ENCODE data around the gene PSMB7.

Gene PSMB7

GRCh38 chr9:124377551-124378406 lies 37.5 kb downstream of the PSMB7 start:
- no peak for DNase-seq

GRCh38 chr9:124376329-124376728 lies 38.9 kb downstream of the PSMB7 start:
- no peak for DNase-seq

- no peak for DNase-seq
Measured at GRCh38 chr9:124375726-124376125, 39.5 kb downstream of the PSMB7 start.

DNA sequence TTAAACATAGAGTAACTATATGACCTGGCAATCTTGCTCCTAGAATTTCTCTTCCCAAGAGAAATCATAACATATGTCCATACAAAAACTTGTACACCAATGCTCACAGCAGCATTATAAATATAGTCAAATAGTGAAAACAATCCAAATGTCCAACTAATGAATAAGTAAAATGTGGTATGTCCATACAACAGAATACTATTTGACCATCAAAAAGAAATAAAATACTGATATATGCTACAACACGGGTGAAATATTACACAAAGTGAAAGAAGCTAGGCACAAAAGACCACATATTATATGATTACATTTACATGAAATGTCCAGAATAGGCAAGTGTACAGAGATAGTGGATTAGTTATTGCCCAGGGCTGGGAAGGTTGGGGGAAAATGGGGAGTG lies 41.4 kb downstream of the PSMB7 start:
- DNase-seq: no peak

- DNase-seq: no peak
Measured at GRCh38 chr9:124373386-124373785, 41.9 kb downstream of the PSMB7 start.

DNA sequence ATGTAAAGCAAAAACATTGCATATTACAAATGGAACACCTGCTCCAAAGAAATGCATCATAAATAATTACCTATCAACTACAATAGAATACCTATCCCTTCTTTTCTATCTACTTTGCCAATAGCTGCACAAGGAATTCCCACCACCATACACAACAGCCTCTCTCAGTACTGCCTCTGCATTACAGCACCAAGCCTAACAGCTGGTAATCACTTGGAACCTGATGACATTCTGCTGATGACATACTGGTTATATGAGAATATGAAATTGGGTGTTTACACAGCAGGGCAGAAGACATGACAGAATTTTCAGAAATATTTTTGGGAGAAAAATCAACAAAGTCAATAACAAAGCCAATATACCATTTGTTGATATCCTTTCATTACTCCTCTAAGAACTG lies 43.2 kb downstream of the PSMB7 start:
- DNase-seq: no peak

GRCh38 chr9:124370896-124371582 lies 44.2 kb downstream of the PSMB7 start:
- no peak for DNase-seq

DNA sequence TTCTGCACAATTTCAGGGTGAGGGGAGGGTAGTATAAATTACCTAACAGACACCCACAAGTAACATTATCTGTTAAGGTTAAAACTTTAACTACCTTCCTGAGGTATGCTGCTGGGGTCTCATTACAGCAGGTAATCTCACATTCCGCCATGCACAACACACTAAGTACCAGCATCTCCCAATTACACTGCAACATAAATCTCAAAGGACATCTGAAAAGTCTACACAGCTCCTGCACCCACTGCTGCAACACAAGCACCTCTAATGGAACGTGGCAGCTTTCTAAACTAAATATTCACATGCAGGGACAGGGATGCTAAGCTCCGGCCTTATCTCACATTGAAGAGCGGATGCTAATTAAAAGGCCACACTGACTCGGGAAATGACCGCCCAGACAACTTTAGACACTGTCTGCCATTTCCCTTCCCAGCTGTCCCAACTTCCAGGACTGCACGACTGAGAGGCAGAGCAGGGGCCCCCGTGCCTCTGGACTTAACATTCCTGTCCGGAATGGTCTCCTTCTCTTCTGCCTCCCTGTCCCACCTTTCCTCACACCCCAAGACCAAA lies 45.9 kb downstream of the PSMB7 start:
- DNase-seq: no peak

DNA sequence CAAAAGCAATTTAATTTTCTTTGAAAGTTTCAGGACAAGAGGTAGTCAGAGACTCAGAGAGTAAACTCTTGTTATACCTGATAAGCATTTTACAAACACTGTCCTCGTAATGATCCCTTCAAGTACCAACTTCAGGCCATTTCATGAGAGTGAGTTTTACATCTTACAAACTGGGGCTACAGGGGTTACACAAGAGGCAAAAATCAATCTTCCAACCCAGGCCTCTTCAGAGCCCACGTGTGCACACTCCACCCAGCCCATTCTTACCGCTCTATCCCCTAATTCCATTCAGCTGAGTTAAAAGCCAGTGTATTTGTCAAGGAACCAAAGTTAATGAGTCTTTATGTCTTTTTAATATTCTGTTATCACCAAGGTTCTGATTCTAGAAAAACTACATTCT lies 46.5 kb downstream of the PSMB7 start:
- no peak for DNase-seq

DNA sequence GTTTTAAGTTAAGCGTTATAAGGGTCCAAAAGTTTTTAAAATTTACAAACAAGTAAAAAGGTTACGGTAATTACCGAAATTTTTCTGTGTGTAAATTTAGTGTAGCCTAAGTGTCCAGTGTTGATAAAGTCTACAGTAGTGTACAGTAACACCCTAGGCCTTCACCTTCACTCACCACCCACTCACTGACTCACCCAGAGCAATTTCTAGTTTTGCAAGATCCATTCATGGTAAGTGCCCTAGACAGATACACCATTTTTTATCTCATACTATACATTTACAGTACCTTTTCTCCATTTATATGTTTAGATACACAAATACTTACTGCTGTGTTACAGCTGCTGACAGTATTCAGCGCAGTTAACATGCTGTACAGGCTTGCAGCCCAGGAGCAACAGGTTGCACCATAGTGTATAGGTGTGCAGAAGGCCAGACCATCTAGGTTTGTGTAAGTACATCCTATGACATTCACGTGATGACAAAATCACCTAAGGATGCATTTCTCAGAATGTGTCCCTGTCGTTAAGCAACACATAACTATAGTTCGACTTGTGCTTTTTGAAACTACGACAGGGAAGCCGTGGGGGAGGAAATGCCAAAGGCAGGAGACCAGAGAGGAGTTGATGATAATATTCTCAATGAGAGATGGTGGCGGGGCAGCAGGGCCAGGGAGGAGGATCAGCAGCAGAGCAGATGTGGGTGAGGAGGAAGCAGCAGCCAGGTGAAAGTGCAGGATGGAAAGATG lies 48.6 kb downstream of the PSMB7 start:
- no peak for DNase-seq

DNA sequence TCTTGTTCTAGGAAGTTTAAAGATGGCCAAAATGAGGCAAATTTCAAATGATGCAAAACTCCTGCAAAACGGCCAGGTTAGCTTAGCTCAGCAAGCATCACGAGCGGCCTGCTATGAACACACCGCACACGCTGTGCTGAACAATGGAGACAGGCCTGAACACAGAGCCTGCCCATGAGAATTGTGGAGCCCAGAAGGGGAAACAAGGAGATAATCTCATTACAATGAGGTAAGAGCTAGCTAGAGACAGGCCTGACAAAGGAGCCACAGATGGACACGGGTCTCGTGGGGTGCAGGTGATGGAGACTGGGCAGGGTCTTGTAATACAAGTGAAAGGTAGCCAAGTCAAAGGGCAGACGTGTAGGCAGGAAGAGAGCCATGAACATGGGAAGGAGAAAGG lies 50.2 kb downstream of the PSMB7 start:
- no peak for DNase-seq

DNA sequence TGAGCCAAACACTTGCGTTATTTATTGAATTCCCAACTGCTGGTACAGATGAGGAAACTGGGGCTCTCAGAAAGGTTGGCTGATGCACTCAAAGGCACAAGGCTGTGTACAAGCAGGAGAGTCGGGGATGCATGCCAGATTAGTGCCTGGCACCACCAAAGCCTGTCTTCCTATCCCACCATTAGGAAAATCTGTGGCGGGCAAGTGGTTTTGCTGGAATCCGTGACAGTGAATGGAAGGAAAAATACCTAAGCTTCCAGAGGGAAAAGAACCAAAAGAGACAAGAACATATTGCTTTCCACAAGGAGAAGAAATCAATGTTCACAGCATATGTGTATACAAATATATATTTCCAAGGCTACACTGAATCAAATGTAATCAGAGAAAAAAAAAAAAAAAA lies 51.1 kb downstream of the PSMB7 start:
- no peak for DNase-seq

DNA sequence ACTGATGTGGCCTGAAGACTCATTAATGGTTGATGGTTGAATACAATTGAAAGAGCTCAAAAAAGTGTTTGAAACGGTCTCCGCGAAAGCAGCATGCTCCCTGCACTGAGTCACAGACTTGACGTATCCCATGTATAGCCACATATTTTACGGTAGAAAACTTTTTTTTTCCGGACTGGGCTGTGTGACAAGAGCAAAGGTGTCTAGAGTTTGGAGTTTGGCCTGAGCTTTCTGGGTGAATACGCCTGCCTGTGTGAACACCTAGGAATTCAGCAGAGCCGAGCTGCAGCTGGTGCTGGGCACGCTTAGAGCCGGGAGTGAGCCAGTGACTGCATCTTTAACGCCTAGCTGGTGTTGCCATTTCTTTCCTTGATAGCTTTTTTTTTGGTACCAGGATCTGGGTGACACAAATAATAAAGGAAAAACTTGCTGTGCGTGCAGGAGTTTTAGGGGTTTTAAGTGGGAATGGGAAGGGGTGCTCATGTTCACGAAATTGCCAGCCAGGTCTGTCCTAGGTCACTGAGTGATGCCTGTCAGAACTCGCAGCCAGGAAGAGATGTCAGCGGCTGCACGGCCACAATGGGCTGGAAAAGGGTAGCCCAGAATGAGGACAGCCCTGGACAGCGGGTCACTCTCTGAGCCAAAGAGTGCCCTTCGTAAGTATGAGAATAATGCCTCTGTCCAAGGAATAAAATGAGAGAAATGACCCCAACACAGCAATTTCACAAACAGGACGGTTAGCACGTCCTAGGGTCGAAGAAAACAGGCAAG lies 51.7 kb downstream of the PSMB7 start:
- no peak for DNase-seq

GRCh38 chr9:124361128-124361527 lies 54.1 kb downstream of the PSMB7 start:
- DNase-seq: no peak

- peak; percentile 20 for DNase-seq
Measured at GRCh38 chr9:124359855-124360678, 55.2 kb downstream of the PSMB7 start.

DNA sequence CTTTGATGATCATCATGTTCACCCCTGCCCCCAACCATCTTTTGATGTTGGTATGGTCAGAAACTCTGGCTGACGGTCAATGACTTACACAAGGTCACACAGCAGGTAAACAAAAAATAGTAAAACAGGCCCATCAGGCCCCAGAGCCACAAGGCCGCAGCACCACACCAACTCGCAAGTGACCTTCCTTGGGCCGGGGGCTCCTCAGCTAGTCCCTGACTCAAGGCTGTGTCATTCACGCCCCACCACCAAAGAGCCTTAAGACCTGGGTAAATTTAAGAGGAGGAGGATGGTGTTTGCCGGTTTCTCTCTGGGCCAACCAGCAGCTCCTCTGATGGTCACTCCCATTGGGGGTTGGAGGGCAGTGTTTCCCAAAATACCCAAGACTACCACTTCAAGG lies 55.8 kb downstream of the PSMB7 start:
- DNase-seq: no peak

DNA sequence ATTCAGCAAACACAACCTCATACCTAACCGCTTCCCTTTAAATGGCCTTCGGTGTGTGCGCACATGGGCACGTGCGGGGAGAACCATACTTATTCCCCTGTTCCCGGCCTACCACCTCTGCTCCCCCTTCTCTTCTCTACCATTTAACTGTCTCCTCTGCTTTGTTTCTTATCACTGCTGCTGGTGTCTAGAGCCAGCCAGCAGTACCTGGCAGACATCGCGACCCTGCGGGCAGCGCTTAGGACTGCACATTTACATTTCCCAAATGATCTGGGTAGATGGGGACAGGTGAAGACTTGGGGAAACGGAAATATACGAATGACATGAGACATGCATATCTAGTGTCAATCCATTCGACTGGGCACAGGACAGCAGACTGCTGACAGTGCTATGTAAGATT lies 56.6 kb downstream of the PSMB7 start:
- no peak for DNase-seq

GRCh38 chr9:124357721-124358361 lies 57.4 kb downstream of the PSMB7 start:
- DNase-seq: peak; percentile 12

DNA sequence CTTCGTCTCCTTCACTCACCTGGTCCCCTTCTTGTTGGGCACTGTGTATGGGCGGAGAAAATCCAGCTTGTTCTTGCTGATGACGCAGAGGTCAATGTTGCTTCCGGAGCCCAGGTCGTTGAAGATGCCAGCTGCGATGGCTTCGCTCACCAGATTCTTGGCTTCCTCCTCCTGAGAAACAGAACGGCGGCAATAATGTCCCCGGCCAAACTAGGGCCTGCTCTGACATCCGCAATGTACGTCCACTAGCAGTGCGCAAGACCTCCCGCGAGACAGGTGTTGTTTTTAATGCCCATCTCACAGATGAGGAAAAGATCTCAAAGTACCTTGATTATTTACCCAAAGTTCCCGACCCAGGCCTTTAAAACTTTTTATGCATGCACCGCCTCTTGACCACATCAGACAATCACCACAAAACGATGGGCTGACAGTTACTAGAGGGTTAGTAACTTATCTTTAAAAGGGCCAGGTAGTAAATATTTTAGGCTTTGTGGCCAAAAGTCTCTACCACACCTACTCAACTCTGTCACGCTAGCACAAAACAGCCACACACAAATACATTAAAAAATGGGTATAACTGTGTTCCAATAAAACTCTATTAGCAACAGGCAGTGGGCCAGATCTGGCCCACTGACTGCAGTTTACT lies 58.4 kb downstream of the PSMB7 start:
- DNase-seq: no peak

GRCh38 chr9:124355941-124356744 lies 59.1 kb downstream of the PSMB7 start:
- no peak for DNase-seq
